ENCODE results near the gene PDAP1. TPM values are rescaled to one million over a fixed set of nuclear protein-coding genes. Genes with fewer than 3 reads are reported as not detected.
"Not testable (repeated sequence)": the region's sequence is repeated elsewhere in the genome, so short reads cannot be mapped to it uniquely, and the experiment has no call there.

PDAP1 gene
- total RNA-seq, 1 experiment from 2014 or later, result 144 TPM

GRCh38 chr7:99379043-99379577 lies 29.3 kb downstream of the PDAP1 start:
- peak; percentile 87 for DNase-seq (ENCODE audit: low read depth)

GRCh38 chr7:99375070-99375807 lies 33.2 kb downstream of the PDAP1 start:
- DNase-seq (ENCODE audit: low read depth), result peak; percentile 85

- peak; percentile 71 for DNase-seq (ENCODE audit: low read depth)
These were observed 34.0 kb downstream of the PDAP1 start, which contains the start of gene ARPC1B for GRCh38 chr7:99374111-99375064. Gene ARPC1B (plus strand): TSS chr7:99374730. CDS start chr7:99385715, 10,985 bp downstream.

GRCh38 chr7:99373091-99374066 lies 35.0 kb downstream of the PDAP1 start:
- DNase-seq (ENCODE audit: low read depth), result no peak

- no peak for DNase-seq (ENCODE audit: low read depth)
These were observed 35.9 kb downstream of the PDAP1 start for GRCh38 chr7:99372275-99373090.

- DNase-seq (ENCODE audit: low read depth), result no peak
These were observed 36.9 kb downstream of the PDAP1 start for GRCh38 chr7:99371376-99371920.

- peak; percentile 89 for DNase-seq (ENCODE audit: low read depth)
These were observed 38.5 kb downstream of the PDAP1 start for GRCh38 chr7:99369767-99370391.

GRCh38 chr7:99368750-99369389 lies 39.5 kb downstream of the PDAP1 start:
- no peak for DNase-seq (ENCODE audit: low read depth)

GRCh38 chr7:99366646-99367045 lies 41.8 kb downstream of the PDAP1 start:
- no peak for DNase-seq (ENCODE audit: low read depth)

- no peak for DNase-seq (ENCODE audit: low read depth)
These were observed 42.9 kb downstream of the PDAP1 start for GRCh38 chr7:99365318-99366141.

- no peak for DNase-seq (ENCODE audit: low read depth)
These were observed 45.1 kb downstream of the PDAP1 start for GRCh38 chr7:99363286-99363685.

GRCh38 chr7:99362801-99363200 lies 45.6 kb downstream of the PDAP1 start:
- peak; percentile 58 for DNase-seq (ENCODE audit: low read depth)

- no peak for DNase-seq (ENCODE audit: low read depth)
These were observed 48.8 kb downstream of the PDAP1 start for GRCh38 chr7:99359465-99360154.

GRCh38 chr7:99358521-99358920 lies 49.9 kb downstream of the PDAP1 start:
- DNase-seq (ENCODE audit: low read depth), result not testable (repeated sequence)

GRCh38 chr7:99357701-99358490 lies 50.5 kb downstream of the PDAP1 start:
- no peak for DNase-seq (ENCODE audit: low read depth)

GRCh38 chr7:99355098-99355497 lies 53.3 kb downstream of the PDAP1 start:
- no peak for DNase-seq (ENCODE audit: low read depth)

GRCh38 chr7:99352247-99352646 lies 56.1 kb downstream of the PDAP1 start:
- no peak for DNase-seq (ENCODE audit: low read depth)
